GM12865 (cell line): Measurements from ENCODE around the gene MPPE1.
"Not testable (repeated sequence)": the region's sequence is repeated elsewhere in the genome, so short reads cannot be mapped to it uniquely, and the experiment has no call there.

ENCODE experiments used
- DNase-seq: peaks from one replicate; pipeline ENCODE4 v3.0.0; 2010; ENCODE audit warnings: low read depth
- H3K4me3 ChIP-seq: 2 replicates; pipeline ENCODE4 v1.5.1; 2011; ENCODE audit warnings: mild to moderate bottlenecking, low read depth, low read length, control low read depth
- CTCF ChIP-seq: IDR thresholded peaks from 2 replicates; pipeline ENCODE4 v1.5.1; 2011; ENCODE audit warnings: low read length, control low read depth, low read depth, inconsistent platforms; ENCODE audit not compliant: insufficient read depth; ENCODE audit errors: missing control alignments

The MPPE1 gene

DNA sequence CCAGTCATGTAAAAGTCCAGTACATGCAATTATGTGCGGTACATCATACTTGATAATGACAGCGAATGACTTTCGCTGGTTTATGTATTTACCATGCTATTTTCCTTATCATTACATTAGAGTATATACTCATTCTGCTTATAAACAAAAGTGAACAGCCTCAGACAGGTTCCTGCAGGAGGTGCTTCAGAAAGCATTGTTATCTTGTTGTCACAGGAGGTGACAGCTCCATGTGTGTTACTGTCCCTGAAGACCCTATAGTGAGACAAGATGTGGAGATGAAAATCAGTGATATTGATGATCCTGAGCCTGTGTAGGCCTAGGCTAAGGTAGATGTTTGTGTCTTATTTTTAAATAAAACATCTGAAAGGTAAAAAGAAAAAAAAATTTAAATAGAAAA, 15.3 kb upstream of the MPPE1 start:
- no peak overlapping the region for H3K4me3 ChIP-seq
- no peak for DNase-seq
- no peak for TF ChIP-seq CTCF

DNA sequence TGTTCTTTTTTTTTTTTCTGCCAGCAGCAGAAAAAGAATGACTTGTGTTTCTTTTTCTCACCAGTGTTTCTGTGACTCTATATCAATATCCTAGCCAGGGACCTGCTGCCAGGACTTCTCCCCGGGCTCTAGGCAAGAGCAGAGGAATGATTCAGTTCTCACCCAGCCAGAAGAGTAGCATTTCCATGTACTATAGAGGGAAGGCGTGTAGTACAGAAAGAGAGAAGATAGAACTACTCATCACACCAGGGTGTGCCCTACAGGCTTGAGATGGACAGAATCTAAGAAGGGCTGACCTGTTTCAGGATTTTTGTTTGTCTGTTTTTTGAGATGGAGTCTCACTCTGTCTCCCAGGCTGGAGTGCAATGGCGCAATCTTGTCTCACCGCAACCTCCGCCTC, 11.4 kb upstream of the MPPE1 start:
- not testable (repeated sequence) for H3K4me3 ChIP-seq, DNase-seq

GRCh38 chr18:11916880-11917279, 8.8 kb upstream of the MPPE1 start:
- DNase-seq, H3K4me3 ChIP-seq: not testable (repeated sequence)

DNA sequence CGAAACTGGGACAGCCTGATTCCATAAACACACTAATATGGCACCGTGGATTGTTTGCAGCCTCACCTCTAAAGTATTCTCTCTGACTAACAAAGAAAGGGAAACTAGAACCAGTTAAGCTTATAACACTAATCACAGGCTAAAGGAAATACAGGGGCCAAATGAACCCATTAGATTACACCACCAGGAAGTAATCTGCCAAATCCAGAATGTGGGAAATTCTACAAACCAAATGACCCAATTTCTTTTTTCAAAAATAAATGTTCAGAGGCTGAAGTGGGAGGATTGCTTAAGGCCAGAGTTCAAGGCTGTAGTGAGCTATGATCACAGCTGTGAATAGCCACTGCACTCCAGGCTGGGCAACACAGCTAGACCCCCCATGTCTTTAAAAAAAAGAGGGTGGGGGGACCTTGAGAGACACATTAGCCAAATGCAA, 1.5 kb upstream of the MPPE1 start:
- H3K4me3 ChIP-seq = 0 out of 2 replicates have a peak overlapping the region, but pooled peaks have one; percentile 87
- DNase-seq = peak; percentile 30
- TF ChIP-seq CTCF = no peak

- H3K4me3 ChIP-seq = peak overlapping the region; percentile 87
- DNase-seq = peak; percentile 28
- TF ChIP-seq CTCF = no peak
Measured at GRCh38 chr18:11909061-11909455, 941 bp upstream of the MPPE1 start.

DNA sequence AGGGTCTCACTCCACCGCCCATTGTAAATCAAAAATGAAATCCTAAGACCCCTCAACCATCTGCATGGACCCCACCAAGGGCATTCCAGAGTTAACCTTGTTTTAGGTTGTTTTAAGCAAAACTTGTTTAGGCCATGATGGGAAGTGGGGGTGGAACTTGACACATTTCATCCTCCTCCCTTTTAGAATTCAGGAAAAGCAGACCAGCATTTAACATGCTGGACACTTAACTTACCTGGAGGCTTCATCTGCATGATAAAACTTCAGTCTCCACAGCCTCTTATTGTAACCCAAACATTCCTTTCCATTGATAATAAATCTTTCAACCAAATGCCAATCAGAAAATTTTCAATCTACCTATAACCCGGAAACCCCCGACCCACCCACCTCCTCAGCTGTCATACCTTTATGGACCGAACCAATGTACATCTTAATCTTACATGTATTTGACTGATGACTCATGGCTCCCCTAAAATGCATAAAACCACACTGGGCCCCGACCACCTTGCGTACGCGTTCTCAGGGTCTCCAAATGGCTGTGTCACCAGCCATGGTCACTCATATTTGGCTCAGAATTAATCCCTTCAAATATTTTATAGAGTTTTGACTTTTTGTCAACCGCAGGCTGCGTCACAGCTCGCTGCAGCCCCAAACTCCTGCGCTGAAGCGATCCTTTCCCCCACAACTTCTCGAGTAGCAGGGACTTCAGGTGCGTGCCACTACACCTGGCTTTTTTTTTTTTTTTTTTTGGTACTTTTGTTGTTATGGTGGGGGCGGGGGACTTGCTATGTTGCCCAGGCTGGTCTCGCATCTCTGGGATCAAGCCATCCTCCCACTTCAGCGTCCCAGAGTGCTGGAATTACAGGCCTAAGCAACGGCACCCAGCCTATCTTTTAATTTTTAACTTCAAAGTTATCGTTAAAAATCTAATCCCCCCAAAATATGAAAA, 917 bp downstream of the MPPE1 start:
- H3K4me3 ChIP-seq = peak overlapping the region; percentile 87
- DNase-seq = no peak
- TF ChIP-seq CTCF = no peak

DNA sequence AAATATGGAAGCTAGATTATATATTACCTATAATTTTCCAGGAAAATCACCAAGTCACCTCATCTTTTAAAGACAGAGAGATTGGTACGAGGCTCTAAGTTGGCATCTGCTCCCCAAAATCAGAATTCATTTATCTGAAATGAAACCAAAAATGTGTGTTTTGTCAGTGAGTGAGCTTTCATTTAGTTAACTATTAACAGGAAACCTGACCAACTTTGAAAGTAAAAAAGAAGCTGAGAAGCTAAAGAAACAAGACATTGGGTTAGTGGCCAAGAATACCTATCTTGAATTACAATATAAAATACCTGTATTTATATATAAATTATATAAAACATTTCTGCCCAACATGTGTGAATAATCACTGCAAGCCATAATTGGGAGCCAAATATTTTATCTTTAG, 1.9 kb downstream of the MPPE1 start:
- DNase-seq = no peak
- no peak overlapping the region for H3K4me3 ChIP-seq
- TF ChIP-seq CTCF = no peak

GRCh38 chr18:11905613-11906012, 2.5 kb downstream of the MPPE1 start:
- no peak for DNase-seq
- no peak overlapping the region for H3K4me3 ChIP-seq
- TF ChIP-seq CTCF = no peak
